HepG2 (cell line): ENCODE results near the gene GPN2. TPM values are rescaled to one million over a fixed set of nuclear protein-coding genes. Genes with fewer than 3 reads are reported as not detected.

Source experiments
- HNF1A ChIP-seq, 2 experiments: sonication (generic) in 1 of 2; formaldehyde crosslinking in 1 of 2; IDR thresholded peaks; 2 replicates each; pipeline versions ENCODE4 v1.4.0 to v1.6.1; 2016 to 2020; ENCODE audit warnings: borderline replicate concordance in 1 of 2, low read depth in 1 of 2, mild to moderate bottlenecking in 1 of 2, missing genetic modification reagents in 1 of 2
- LCORL ChIP-seq, 2 experiments: fragments of 450-650 bp in 1 of 2; sonication (generic) in 1 of 2; formaldehyde crosslinking in 1 of 2; IDR thresholded peaks; 2 replicates each; pipeline versions ENCODE4 v1.5.0 to v1.6.1; 2017 to 2020; ENCODE audit warnings: antibody characterized with exemption in 1 of 2, missing genetic modification reagents in 1 of 2
- MTA3 ChIP-seq: sonication (generic); formaldehyde crosslinking; IDR thresholded peaks from 2 replicates; pipeline ENCODE4 v1.4.0; 2020; ENCODE audit warnings: missing genetic modification reagents
- NCOA5 ChIP-seq: sonication (generic); formaldehyde crosslinking; IDR thresholded peaks from 2 replicates; pipeline ENCODE4 v1.4.0; 2020; ENCODE audit warnings: missing genetic modification reagents
- NR3C1 ChIP-seq: sonication (generic); formaldehyde crosslinking; IDR thresholded peaks from 2 replicates; pipeline ENCODE4 v1.4.0; 2020; ENCODE audit warnings: missing genetic modification reagents
- REST ChIP-seq, 2 experiments: IDR thresholded peaks; 2 replicates each; pipeline ENCODE4 v1.6.1; 2011 to 2012; ENCODE audit warnings: low read length in 2 of 2, borderline replicate concordance in 1 of 2, low read depth in 1 of 2, mild to moderate bottlenecking in 1 of 2, moderate library complexity in 1 of 2
- ZEB1 ChIP-seq: IDR thresholded peaks from 2 replicates; pipeline ENCODE4 v1.6.1; 2012; ENCODE audit warnings: mild to moderate bottlenecking, low read depth, inconsistent platforms; ENCODE audit not compliant: insufficient replicate concordance
- ZKSCAN8 ChIP-seq: IDR thresholded peaks from 2 replicates; pipeline ENCODE4 v1.6.1; 2016; ENCODE audit warnings: borderline replicate concordance, missing genetic modification reagents, missing compliant biosample characterization
- ZMYM2 ChIP-seq: sonication (generic); formaldehyde crosslinking; IDR thresholded peaks from 2 replicates; pipeline ENCODE4 v1.8.0; 2022; ENCODE audit warnings: mild to moderate bottlenecking, missing genetic modification reagents
- ZNF407 ChIP-seq: sonication (generic); formaldehyde crosslinking; IDR thresholded peaks from one replicate; pipeline ENCODE4 v1.5.1; 2020; ENCODE audit warnings: mild to moderate bottlenecking, missing genetic modification reagents; ENCODE audit errors: not compliant biosample characterization
- ZNF460 ChIP-seq: sonication (generic); formaldehyde crosslinking; IDR thresholded peaks from 2 replicates; pipeline ENCODE4 v1.5.1; 2020; ENCODE audit warnings: missing genetic modification reagents, mild to moderate bottlenecking, borderline replicate concordance
- polyA plus RNA-seq, 8 experiments: library from polyadenylated mRNA; depleted of rRNA in 3 of 8; stranded (reverse) in 7 of 8; unstranded in 1 of 8; fragments of >200 nt; fragmentation: Illumina TruSeq in 4 of 8; extraction: Trizol in 4 of 8; gene quantifications; 2 replicates each; pipeline versions ENCODE4 v1.2.1 to v1.2.3, GENCODE V29; 2011 to 2016; ENCODE audit warnings: low read depth in 4 of 8, missing spikeins in 1 of 8, mixed read lengths in 1 of 8; ENCODE audit not compliant: insufficient read depth in 1 of 8
- total RNA-seq, 5 experiments: library from RNA; depleted of rRNA; stranded (reverse); fragments of >200 nt; fragmentation: Illumina TruSeq; extraction: Trizol; gene quantifications; 2 replicates each; pipeline ENCODE4 v1.2.3, GENCODE V29; 2016; ENCODE audit warnings: low read depth in 1 of 5

The GPN2 gene
- total and polyA plus RNA-seq, 2 of the 13 experiments (the other 11 are each of a cell fraction or from before 2014, with no cell fraction given) = 19.3 to 38.9 TPM

GRCh38 chr1:26900001-26900814 is 10.1 kb upstream of the GPN2 start, which contains the start of gene GPATCH3 (continued):
- TF ChIP-seq ZNF407 (CRISPR knock-in tag) (no peak), ZEB1 (no peak), NR3C1 (CRISPR knock-in tag) (no peak), LCORL (IDR thresholded peaks at IDR 0.05) (no peak), LCORL (CRISPR knock-in tag; IDR thresholded peaks at IDR 0.05) (no peak), NCOA5 (CRISPR knock-in tag) (no peak), HNF1A (IDR thresholded peaks at IDR 0.05; ENCODE audit: low read depth) (peak; percentile 10; the same call in 1 of the 2 replicates), HNF1A (CRISPR knock-in tag; IDR thresholded peaks at IDR 0.05; ENCODE audit: borderline replicate concordance) (peak; percentile 74), MTA3 (no peak), REST (IDR thresholded peaks at IDR 0.05; ENCODE audit: borderline replicate concordance in 1 of 2, low read depth in 1 of 2, low read length in 2 of 2) (peak in 1 of 2 experiments; percentile 54; a peak in 1 of 4 replicates), ZKSCAN8 (CRISPR knock-in tag) (no peak), ZMYM2 (CRISPR knock-in tag) (no peak), ZNF460 (CRISPR knock-in tag) (no peak)
